ENCODE measurements around the gene MAP4K3.
"Not testable (repeated sequence)": the region's sequence is repeated elsewhere in the genome, so short reads cannot be mapped to it uniquely, and the experiment has no call there.

MAP4K3 gene

DNA sequence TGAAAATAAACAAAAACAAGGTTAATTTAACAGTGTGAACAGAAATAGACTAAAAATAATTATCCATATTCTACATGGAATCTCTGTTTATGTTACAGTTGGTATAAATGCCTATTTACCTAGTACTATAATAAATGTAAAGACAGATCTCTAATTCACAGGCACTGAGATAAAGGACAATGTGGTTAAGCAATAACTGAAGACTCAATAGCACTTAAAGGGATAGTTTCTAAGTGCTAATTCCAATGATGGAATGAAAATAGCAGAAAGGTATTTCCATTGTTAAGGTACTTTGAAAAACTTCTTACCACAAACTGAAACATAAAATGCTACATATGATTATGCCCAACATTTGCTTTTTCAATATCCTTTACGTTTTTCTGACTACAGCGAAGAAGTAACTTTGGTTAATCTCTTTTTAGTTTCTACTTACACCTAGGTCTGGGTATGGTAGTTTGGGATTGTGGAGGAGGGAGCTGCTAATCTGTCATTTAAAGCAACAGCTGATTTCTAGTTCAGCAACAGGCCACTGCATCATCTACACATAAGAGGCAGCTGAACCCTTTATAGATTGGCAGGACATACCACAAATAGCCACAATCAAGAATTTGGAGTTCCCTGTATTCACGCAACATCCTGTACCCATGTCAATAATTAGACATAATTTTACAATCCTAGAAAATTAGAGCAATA is 27.2 kb downstream of the MAP4K3 start:
- DNase-seq (ENCODE audit: low read depth, low spot score), result no peak

DNA sequence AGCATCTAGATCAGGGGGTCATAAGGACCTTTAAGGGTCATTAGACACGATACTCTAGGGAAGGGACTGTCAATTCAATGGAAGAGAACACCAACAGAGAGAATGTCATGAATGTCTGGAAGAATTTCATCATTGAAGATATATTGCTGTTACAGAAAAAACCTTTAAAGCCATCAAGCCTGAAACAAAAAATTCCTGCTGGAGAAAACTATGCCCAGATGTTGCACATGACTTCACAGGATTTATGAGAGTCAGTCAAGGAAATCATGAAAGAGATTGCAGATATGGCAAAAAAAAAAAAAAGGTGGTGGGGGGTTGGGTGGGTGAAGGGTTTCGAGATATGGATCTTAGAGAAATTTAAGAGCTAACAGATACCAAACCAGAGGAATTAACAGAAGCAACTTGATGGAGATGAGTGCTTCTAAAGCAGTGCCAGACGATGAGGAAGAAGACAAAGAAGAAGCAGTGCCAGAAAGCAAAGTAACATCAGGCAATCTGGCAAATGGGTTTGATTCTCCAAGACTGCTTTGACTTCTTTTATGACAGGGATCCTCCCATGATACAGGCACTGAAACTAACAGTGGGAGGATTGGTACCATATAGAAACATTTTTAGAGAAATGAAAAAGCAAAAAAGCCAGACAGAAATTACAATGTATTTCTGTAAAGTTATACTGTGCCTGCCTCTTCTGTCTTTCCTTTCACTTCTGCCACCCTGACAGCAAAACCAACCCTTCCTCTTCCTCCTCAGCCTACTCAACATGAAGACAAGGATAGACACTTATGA is 28.5 kb downstream of the MAP4K3 start:
- DNase-seq (ENCODE audit: low read depth, low spot score), result no peak

DNA sequence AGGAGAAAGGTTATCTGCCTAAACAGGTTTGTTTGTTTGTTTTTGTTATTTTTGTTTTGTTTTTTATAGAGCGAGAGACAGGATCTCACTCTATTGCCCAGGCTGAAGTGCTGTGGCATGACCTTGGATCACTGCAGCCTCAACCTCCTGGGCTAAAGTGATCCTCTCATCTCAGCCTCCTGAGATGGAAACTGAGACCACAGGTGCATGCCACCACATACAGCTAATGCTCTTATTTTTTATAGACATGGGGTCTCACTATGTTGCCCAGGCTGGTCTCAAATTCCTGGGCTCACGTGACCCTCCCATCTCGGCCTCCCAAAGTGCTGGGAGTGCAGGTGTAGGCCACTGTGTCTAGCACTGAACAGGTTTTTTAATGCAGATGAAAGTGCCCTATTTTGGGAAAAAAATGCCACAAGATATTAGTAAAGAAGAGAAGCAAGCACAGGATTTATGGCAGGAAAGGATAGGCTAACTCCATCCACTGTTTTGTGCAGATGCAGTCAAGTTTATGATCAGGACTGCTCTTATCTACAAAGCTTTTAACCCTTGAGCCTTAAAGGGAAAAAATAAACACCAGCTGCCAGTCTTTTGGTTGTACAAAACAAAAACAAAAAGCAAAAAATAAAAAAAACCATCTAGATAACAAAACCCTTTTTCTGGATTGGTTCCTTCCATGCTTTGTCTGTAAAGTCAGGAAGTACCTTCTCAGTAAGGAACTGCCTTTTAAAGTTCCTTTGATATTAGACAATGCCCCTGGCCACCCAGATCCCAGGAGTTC is 29.4 kb downstream of the MAP4K3 start:
- no peak for DNase-seq (ENCODE audit: low read depth, low spot score)

DNA sequence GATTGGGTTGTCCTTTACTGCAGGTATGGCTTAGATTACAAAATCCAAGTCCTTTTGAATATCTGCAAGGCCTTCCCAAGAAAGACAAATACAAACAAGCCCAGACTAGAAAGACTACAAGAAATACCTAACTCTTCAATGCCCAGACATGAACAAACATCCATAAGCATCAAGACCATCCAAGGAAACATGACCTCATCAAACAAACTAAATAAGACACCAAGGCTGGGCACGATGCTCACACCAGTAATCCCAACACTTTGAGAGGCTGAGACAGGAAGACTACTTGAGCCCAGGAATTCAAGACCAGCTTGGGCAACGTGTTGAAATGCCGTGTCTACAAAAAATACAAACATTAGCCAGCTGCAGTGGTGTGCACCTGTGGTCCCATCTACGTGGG is 31.7 kb downstream of the MAP4K3 start:
- no peak for DNase-seq (ENCODE audit: low read depth, low spot score)

DNA sequence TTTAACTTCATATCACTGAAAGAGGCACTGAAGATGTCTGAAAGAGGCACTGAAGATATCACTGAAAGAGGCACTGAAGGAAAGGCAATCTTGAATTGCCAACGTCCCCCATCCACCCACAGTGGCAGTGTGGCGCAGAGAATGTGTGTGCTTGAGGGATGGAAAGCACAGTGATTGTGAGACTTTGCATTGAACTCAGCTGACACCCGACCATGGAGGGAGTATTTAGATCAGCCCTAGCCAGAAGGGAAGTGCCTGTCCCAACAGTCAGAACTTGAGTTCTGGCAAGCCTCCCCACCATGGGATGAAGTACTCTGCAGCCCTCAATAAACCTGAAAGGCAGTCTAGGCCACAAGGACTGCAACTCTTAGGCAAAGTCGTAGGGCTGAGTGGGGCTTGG is 33.8 kb downstream of the MAP4K3 start:
- no peak for DNase-seq (ENCODE audit: low read depth, low spot score)

DNA sequence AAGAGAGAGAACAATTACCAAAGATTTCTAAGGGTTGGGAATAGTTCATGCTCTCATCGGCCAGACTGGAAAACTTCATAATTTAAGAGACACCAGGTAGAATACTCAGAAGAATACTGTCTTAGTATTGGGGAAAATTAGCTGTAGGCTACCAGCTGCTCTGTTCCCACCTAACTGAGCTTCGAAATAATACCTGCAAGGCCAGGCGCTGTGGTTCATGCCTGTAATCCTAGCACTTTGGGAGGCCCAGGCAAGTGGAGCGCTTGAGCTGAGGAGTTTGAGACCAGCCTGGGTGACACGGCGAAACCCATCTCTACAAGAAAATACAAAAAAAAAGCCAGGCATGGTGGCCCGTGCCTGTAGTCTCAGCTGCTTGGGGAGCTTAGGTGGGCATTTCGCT is 35.8 kb downstream of the MAP4K3 start:
- no peak for DNase-seq (ENCODE audit: low read depth, low spot score)

DNA sequence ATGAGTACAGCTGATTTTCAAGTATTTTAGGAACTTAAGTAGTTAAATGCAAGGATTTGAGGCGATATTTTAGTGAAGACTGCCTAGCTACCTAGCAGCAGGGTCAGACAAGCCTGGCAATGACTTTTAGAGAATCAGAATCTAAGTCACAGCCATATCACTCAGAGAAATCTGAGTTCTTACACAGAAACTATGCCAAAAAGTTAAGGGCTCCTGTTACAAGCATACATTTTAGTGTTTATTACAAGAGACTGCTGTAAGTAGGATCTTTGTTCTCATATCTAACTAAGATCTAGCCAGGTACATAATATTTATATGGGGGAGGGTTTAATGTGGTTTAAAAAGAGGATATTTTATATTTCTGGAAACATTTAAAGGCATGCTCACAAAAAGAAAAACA is 37.5 kb downstream of the MAP4K3 start:
- DNase-seq (ENCODE audit: low read depth, low spot score), result no peak

DNA sequence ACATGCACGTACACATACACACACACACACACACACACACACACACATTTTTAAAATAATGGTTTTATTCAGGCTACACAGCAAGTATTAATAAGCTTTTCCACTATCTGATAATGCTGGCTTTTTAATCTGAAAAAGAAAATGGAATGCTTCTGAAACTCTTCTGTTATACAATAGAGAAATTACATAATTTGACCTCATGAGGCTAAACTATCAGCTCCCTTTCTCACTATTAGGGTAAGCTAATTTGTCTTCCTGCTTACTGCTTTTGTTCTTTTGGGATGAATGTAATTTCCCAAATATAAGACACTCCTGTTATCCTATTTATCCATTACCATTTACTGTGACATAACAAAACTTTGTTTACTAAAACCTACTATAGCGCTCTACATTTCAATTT is 41.8 kb downstream of the MAP4K3 start:
- no peak for DNase-seq (ENCODE audit: low read depth, low spot score)

DNA sequence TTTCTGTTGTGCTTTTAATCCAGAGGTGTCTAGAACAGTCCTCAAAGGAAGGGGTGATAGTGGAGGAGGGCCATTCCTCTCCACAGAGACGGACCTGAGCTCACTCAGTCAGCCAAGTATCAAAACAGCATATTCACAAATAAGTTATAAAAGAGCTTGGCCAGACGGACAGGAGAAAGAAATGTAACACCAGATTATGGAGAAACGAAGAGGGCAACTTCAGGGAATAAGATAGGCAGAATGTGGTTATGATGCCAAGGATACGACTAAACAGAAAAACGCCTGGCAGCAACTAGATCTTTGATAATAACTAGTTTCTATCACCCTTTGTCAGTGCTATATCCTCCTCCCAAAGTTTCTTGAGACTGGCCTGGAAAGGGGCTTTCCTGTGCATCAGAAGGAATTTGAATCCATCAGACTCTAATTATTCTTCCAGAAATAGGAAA is 42.5 kb downstream of the MAP4K3 start:
- no peak for DNase-seq (ENCODE audit: low read depth, low spot score)

DNA sequence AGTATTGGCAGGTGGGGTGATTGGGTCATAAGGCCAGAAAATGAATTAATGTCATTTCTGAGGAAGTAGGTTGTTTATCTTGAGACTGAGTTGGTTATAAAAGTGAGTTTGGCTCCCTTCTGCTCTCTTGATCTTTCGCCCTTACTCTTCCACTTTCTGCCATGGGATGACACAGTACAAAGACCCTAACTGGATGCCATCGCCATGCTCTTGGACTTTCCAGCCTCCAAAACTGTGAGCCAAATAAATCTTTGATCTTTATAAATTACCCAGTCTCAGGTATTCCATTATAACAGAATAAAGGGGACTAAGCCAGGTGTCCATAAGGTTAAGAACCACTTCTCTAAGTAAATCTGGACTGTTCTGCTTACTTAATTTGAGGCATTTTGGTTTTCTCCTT is 44.4 kb downstream of the MAP4K3 start:
- no peak for DNase-seq (ENCODE audit: low read depth, low spot score)

DNA sequence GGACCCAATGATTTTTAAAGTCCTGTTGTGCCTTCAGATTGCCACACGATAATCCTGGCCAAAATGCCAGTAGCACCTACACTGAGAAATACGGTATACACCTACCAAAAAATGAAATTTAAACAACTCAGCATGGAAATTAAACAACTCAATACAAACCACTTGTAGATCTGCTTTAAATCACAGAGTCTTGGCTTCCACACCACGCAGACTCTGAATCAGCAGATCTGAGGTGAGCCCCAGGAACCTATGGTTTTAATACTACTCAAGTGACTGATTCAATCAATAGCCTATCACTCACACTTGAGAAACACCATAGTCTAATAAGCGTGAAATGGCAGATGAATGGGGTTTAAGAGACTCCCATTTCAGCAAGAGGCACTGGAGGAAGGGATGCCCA is 46.9 kb downstream of the MAP4K3 start:
- no peak for DNase-seq (ENCODE audit: low read depth, low spot score)

DNA sequence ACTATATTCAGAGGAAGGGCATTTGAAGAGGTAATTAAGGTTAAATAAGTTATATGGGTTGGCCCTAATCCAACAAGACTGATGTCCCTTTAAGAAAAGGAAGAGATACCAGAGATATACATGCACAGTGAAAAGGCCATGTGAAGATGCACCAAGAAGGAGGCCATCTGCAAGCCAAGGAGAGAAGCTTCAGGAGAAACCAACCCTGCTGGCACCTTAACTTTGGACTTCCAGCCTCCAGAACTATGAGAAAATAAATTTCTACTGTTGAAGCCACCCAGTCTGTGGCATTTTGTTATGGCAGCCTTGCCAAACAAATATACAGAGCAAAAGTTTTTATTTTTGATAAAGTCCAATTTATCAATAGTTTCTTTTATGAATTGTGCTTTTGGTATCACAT is 51.0 kb downstream of the MAP4K3 start:
- no peak for DNase-seq (ENCODE audit: low read depth, low spot score)

DNA sequence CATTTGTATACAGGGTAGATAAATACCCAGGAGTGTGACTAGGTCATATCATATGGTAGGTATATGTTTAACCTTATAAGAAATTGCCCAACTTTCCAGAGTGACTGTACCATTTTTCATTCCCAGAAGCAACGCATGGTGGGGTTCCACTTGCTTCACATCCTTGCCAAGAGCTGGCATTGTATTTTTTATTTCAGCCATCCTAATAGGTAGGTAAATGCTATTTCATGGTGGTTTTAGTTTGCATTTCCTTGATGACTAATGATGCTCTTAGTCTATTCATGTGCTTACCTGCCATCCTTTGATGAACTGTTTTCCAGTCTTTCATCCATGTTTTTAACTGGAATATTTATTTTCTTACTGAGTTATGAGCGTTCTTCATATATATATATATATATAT is 51.9 kb downstream of the MAP4K3 start:
- no peak for DNase-seq (ENCODE audit: low read depth, low spot score)

DNA sequence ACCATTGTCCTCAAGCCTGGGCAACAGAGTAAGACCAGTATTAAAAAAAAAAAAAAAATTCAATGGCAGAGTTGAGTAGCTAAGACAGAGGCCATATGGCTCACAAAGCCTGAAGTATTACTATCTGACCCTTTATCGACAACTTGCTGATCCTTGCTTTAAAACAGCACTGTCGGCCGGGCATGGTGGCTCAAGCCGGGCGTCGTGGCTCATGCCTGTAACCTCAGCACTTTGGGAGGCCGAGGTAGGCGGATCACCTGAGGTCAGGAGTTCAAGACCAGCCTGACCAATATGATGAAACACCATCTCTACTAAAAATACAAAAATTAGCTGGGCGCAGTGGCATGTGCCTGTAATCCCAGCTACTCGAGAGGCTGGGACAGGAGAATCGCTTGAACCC is 53.0 kb downstream of the MAP4K3 start:
- not testable (repeated sequence) for DNase-seq (ENCODE audit: low read depth, low spot score)

DNA sequence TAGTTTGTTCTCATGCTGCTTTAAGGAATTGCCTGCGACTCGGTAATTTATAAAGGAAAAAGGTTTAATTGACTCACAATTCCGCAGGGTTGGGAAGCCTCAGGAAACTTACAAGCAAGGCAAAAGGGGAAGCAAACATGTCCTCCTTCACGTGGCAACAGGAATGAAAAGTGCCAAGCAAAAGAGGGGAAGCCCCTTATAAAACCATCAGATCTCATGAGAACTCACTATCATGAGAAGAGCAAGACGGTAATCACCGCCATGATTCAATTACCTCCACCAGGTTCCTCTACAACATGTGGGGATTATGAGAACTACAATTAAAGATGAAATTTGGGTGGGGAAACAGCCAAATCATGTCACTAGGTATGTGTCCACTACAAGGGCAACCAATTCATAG is 53.9 kb downstream of the MAP4K3 start:
- no peak for DNase-seq (ENCODE audit: low read depth, low spot score)

DNA sequence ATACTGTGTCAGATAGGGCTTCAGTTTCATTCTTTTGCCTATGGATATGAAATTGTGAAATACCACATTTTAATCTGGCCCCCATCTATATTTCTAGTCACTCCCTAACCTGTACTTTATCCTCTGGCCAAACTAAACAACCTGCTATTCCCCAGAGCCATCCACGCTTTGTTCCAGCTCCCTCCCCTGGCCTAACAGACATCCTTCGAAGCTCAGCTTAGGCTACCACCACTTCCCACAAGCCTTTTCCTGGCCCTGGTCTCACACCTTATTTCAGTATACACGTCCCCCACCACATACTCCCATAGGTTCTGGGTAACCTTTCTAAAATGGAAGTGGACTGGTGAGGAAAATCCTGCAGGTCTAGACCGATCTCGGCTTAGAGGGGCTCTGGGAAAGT is 55.4 kb downstream of the MAP4K3 start:
- DNase-seq (ENCODE audit: low read depth, low spot score), result no peak

DNA sequence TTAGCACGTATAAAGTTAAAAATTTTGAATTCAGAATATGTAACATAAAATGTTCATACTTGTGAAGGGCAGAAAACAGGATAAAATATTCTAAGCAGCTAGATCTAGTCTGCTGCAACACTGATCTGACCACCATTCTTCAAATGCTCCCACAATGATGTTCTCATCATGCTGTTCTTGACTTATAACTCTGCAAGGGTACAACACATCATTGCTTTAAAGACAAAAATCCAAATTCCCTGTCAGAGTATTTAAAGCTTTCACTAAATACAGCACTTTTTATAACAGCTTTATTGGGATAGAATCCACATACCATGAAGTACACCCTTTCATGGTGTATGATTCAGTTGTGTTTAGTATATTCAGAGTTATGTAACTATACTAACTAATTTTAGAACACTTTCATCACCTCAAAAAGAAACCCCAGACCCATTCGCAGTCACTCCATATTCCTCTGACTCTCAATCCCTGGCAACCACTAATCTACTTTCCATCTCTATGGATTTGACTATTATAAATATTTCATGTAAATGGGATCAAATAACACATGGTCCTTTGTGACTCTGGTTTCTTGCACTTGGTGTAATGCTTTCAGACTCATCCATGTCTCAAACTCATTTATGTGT is 56.4 kb downstream of the MAP4K3 start:
- DNase-seq (ENCODE audit: low read depth, low spot score), result no peak

DNA sequence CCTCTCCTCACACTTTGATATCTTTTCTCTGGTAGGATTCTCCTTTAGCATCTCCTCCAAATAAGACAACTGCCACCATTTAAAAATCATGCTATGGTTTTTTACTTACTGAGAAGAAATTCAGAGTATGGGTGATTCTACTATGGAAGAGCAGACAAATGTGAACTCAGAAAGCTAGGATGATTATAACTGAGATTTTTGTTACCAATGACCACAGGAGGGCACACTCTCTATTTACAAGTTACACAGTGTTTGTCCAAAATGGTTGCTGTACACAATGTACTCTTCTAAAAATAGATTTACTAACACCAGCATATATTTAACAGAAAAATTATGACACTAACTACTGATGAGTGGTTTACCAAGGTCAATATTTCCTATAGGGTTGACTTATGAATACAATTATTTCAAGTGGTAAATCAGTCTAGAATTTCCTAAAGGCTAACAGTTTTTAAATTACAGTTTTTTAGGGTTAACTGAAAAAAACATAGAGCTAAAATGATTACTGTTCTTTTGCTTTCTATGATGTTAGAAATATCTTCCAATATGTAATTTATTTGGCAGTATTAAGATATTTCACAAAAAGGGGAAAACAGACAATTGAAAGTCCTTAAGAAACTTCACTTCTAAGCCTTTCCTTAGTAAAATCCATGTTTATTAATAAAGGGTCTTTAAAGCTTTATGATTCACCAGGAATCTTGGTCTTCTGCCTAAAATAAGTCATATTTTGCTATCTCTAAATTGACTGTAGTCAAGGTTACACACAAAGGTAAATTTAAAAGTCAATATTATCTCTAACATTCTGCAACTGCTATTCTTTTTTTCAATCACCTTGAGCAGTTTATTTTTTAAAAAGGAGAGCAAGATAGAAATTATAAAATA is 57.2 kb downstream of the MAP4K3 start:
- no peak for DNase-seq (ENCODE audit: low read depth, low spot score)

DNA sequence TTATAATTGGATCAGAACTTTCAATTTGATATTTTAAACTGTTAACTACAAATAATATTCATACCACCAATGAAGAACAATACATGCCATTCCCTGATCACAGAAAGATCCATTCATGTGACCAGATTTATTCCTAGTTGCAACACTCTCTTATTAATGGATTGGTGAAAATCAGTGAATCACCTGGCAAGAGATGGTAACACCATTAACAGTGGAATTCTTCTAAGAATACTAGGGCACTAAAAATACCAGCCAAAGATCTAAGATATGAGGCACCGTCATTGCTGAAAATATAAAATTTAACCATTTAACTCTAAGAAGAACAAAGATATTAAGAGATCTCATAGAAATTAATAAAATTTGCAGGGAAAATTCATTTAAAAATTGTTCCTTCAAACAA is 58.1 kb downstream of the MAP4K3 start:
- DNase-seq (ENCODE audit: low read depth, low spot score), result no peak

DNA sequence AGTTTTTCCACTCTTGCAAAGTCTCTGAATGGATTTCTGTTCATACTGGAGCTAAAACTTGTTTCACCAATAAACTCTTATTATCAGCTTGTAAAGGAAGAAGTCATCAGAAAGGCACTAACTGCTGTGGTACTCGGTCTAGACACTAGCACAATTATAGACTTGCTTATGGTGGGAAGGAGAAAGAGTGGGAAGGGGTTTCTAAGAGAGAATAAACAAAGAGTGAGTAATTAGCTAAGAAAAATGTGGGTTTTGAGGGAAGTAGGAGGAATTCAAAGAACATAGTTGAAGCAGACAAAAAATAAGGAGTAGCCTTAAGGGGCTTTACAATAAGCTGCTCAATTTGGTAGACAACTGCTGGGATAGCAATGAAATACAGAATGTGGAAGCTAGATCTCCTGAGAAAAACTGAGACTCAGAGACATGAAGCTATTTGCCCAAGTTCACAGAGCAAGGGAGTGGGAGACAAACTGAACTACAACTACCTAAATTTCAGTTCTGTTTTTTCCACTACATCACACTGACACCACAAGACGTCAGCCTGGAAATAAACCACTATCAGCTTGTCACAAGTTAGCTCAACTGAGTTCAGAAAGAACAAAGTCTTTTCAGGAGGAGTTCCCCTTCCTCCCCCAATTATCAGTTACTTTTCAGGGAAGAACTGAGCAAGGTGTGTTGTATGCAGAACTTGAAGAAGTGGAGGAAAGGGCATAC is 59.7 kb downstream of the MAP4K3 start:
- no peak for DNase-seq (ENCODE audit: low read depth, low spot score)

All from ELF-1 (cell line).